ENCODE results near the gene JMJD1C.
"Not testable (repeated sequence)": the region's sequence is repeated elsewhere in the genome, so short reads cannot be mapped to it uniquely, and the experiment has no call there.

Gene JMJD1C, protein sequence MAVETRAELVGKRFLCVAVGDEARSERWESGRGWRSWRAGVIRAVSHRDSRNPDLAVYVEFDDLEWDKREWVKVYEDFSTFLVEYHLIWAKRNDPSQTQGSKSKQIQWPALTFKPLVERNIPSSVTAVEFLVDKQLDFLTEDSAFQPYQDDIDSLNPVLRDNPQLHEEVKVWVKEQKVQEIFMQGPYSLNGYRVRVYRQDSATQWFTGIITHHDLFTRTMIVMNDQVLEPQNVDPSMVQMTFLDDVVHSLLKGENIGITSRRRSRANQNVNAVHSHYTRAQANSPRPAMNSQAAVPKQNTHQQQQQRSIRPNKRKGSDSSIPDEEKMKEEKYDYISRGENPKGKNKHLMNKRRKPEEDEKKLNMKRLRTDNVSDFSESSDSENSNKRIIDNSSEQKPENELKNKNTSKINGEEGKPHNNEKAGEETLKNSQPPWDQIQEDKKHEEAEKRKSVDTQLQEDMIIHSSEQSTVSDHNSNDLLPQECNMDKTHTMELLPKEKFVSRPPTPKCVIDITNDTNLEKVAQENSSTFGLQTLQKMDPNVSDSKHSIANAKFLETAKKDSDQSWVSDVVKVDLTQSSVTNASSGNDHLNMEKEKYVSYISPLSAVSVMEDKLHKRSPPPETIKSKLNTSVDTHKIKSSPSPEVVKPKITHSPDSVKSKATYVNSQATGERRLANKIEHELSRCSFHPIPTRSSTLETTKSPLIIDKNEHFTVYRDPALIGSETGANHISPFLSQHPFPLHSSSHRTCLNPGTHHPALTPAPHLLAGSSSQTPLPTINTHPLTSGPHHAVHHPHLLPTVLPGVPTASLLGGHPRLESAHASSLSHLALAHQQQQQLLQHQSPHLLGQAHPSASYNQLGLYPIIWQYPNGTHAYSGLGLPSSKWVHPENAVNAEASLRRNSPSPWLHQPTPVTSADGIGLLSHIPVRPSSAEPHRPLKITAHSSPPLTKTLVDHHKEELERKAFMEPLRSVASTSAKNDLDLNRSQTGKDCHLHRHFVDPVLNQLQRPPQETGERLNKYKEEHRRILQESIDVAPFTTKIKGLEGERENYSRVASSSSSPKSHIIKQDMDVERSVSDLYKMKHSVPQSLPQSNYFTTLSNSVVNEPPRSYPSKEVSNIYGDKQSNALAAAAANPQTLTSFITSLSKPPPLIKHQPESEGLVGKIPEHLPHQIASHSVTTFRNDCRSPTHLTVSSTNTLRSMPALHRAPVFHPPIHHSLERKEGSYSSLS (N-terminal part only)

DNA sequence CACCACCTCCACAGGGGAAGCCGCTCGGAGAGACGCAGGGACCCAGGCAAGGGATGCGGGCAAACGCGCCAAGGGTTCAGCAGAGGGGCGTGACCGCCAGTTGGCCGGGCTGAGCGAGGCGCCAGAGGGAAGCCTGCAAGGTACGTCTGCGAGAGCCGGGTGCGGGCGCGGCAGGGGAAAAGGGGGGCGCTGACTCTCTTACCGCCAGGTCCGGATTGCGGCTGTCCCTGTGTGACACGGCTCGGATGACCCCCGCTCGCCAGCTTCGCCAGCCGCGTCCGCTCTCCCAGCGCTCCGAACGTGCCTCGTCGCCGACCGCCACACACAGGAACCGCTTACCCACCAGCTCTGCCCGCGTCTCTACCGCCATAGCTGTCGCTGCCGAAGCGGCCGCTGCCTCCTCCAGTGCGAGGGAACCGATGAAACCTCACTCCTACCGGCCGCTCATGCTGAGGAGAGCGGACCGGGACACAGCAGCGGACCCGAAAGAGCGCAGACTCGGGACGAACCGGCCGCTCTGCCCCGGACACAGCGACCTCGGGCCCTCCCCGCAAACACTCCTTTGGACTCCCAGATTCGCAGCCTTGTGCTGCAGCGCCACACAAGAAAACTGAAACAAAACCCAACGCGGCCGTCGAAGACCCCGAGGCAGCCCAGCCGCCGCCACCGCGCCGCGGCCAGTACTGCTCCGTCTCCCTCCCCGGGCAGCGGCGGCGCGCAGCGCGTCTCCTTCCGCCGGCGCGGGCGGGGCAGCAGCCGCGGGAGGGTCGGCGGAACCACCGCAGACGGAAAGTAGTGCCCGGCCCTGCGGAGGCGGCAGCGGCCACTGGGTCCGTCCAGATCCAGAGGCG lies at the start of gene JMJD1C:
TSS of gene JMJD1C (minus strand) at position 685 of the 851 bp plus-strand sequence. CDS start at position 370, 315 bp downstream.
- DNase-seq = peak; percentile 61

DNA sequence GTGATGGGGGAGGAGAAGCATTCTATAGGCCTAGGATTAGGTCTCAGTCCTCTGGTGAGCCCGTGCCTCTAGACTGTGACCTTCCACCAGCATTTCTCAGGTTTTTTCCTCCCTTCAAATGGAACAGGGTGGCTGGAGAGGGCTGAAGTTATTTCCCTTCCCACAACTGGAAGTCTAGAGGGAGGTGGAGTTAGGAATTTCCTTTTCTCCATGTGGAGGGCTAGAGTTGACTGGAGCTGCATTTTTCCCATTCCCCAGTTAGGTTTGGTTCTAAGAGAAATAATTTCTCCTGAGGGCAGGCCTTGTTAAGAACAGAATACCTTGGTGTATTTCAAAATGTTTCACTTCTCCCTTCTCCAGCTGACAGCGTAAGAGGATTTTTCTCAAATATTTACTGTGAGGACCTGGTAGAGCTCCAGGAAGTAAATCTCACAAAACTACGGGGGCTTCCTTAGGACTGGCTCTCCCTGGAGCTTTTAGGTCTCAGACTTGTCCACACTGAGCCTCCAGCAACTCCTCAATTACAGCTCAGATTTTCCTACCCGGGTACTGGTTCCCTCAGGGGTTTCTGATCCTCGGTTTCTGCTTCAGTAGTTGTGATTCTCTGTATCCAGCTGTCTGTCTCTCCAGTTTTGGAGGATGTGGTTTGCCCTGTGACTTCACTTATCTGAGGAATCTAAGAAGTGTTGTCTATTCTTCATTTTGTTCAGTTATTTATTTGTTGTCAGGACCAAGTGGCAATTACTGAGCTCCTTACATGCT lies 49.4 kb upstream of the JMJD1C start:
- no peak for DNase-seq

DNA sequence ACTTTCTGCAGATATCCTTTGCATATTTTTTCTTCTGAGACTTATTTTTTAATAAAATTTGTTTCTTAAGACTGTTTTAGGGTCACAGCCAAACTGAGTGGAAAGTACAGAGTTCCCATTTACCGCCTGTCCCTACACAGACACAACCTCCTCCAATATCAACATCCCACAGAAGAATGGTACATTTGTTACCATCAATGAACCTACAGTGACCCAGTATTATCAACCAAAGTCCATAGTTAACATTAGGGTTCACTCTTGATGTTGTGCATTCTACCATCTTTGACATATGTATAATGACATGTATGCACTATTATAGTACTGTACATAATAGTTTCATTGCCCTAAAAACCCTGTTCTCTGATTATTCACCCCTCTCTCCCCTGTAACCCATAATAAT lies 40.8 kb upstream of the JMJD1C start:
- no peak for DNase-seq

- no peak for DNase-seq
Measured at GRCh38 chr10:63505562-63505961, 39.8 kb upstream of the JMJD1C start.

GRCh38 chr10:63504145-63504881 lies 38.5 kb upstream of the JMJD1C start:
- no peak for DNase-seq

DNA sequence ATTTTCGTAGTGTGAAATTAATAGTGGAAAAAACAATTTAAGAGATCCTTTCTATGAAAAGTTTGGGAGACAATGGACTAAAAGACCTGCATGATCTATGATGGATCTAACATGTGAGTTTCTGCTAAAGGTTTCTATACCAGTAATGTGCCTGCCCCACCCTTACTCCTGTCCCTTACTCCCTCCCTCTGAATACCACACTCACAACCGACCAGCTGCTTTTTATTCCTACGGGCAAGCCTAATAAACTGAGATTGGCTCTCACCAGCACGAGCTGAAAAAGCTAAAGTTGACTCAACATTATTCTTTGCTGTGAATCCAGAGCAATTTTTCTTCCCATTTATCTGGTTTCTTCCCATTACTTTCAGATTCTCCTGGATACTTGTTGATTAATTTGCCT lies 37.6 kb upstream of the JMJD1C start:
- DNase-seq = no peak

GRCh38 chr10:63502832-63503231 lies 37.1 kb upstream of the JMJD1C start:
- DNase-seq = no peak

GRCh38 chr10:63501954-63502353 lies 36.2 kb upstream of the JMJD1C start:
- DNase-seq = no peak

DNA sequence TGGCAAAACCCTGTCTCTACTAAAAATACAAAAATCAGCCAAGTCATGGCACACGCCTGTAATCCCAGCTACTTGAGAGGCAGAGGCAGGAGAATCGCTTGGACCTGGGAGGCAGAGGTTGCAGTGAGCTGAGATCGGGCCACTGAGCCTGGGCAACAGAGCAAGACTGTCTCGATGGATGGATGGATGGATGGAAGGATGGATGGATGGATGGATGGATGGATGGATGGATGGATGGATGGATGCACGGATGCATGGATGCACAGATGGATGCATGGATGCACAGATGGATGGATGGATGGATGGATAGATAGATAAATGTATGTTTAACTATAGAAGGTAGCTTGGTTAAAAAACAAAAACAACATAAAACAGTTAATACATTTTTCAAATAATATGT lies 34.8 kb upstream of the JMJD1C start:
- not testable (repeated sequence) for DNase-seq

DNA sequence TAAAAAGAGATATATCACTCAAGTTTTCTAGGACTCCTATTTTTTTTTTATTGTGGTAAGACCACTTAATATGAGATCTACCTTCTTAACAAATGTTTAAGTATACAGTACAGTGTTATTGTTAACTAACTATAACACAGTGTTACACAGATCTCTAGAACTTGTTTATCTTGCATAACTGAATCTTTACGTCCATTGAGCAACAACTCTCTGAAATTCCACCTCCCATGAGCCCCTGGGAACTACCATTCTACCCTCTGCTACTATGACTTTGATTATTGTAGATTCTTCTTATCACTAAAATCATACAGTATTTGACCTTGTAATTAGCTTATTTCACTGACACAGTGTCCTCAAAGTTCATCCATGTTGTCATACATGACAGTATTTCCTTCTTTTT lies 32.9 kb upstream of the JMJD1C start:
- DNase-seq = no peak

DNA sequence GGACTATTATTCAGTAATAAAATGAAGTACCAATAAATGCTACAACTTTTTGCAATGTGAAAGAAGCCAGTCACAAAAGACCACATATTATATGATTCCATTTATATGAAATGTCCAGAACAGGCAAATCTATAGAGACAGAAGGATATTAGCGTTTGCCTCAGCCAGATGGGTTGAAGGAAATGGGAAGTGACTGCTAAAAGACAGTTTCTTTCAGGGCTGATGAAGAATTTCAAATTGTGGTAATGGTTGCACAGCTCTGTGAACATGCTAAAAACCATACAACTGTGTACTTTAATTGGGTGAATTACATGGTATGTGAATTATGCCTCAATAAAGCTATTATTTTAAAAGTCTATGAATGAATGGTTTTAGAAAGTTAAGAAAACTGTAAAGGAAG lies 31.5 kb upstream of the JMJD1C start:
- no peak for DNase-seq

- no peak for DNase-seq
Measured at GRCh38 chr10:63496561-63496960, 30.8 kb upstream of the JMJD1C start.

DNA sequence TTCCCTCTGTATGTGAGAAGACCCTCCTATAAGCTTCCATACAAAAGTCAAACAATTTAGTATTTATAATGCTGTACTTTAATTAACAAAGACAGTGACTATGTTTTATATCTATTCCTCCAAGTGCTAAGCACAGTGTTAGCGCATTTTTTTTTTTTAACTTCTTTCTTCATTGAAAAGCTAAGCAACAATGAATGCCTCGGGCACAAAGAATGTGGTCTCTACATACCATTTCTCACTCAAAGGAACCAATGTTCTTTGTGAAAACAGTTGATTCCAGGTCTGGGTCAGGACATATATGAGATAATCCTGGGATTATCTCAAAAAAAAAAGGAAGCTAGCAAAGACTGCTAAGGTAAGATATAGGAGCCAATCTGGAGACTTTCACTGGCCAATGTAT lies 29.2 kb upstream of the JMJD1C start:
- DNase-seq = no peak

- DNase-seq = no peak
Measured at GRCh38 chr10:63493004-63493403, 27.2 kb upstream of the JMJD1C start.

GRCh38 chr10:63492317-63492690 lies 26.5 kb upstream of the JMJD1C start:
- DNase-seq = not testable (repeated sequence)

DNA sequence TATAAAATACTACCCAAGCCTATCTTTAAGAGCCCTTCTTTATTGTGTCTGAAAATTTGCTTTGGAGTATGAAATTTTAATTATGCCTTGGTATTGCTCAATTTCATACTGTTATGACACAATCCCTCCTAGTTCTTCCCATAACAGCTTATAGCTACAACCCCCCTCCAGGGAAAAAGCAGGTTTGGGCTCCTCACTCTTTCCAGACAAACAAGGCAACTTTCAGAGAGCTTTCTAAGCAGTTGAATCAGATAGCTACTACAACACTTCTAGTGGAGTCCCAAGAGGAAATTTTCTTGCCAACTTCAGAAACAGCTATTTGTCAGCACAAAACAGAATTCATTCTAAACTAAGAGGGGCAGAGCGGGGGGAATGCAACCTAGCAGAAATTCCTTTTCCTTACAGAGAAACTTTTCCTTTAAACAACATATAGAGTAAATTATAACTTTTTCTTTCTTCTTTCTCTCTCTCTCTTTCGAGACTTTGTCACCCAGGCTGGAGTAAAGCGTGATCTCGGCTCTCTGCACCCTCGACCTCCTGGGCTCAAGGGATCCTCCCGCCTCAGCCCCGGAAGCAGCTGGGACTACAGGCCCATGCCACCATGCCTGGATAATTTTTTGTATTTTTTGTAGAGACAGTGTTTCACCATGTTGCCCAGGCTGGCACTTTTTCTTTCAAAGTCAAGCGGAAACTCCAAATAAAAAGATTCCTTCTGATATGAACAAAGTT lies 26.0 kb upstream of the JMJD1C start:
- DNase-seq = no peak

- DNase-seq = no peak
Measured at GRCh38 chr10:63489838-63490237, 24.1 kb upstream of the JMJD1C start.

DNA sequence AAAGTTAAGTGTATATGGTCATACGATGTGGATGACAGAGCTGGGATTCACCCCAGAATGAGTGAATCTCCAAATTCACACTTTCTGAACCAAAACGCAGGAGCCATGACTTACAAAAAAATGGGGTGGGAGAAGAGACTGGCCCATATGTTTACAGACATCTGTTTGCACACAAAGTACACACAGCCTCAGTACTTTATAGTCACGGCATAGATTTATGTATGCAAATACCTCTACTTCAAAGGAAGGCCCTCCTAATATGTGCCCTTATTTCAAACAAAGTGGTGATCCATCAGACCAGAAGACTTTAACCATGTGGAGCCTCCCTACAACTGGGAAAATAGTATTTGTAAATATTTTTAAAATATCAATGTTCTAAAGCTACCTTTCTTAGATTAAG lies 22.2 kb upstream of the JMJD1C start:
- no peak for DNase-seq

DNA sequence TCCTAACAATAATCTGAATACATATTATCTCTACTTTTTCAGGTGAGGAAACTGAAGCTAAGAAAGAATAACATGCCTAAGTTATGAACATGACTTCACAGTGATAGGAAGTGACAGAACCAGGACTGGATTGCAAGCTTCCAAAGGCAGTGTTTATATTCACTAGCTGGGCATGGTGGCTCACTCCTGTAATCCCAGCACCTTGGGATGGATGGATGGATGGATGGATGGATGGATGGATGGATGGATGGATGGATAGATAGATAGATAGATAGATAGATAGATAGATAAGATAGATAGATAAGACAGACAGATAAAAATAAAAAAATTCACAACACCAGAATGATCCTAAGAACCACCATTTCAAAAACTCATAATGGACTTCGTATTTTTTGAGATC lies 18.2 kb upstream of the JMJD1C start:
- DNase-seq = no peak

DNA sequence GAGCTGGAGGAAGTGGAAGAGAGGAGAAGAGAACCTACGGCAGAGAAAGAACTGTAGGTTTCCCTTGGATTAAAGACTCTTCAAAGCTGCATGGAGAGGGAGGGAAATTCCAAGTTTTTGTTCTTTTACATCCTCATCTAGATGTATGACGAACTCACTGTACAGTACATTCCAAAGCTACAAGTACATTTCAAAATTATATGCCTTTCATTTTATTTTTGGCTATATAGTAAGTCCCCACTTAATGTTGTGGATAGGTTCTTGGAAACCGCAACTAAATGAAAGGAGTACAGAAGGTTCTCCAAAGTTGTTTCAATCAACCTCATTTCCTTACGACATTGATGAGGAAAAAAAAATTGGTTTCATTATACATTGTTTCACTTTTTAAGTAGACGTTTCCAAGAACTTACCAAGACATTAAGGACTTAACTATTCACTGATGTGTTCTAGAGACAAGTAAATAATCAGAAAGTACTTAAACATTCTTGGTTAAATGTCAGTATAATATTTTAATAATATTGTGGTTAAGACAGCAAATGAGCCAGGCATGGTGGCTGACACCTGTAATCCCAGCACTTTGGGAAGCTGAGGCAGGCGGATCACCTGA lies 16.1 kb upstream of the JMJD1C start:
- no peak for DNase-seq

Data from activated naive CD4-positive, alpha-beta T cell treated with anti-CD3 and anti-CD28 coated beads, Interleukin-2, amount 50 U/mL, for 16 hours (primary cell).